Panc1 (cell line): Measurements from ENCODE around the gene SRXN1.

Experiments
- POLR2AphosphoS5 ChIP-seq: IDR thresholded peaks from 2 replicates; pipeline ENCODE4 v1.6.1; 2012; ENCODE audit warnings: mild to moderate bottlenecking, low read depth, low read length, moderate library complexity
- SIN3A ChIP-seq: IDR thresholded peaks from 2 replicates; pipeline ENCODE4 v1.6.1; 2012; ENCODE audit warnings: low read depth, mild to moderate bottlenecking, low read length, moderate library complexity, borderline replicate concordance; ENCODE audit not compliant: insufficient read depth
- TCF7L2 ChIP-seq: IDR thresholded peaks from 2 replicates; pipeline ENCODE4 v1.6.1; 2011; ENCODE audit warnings: mild to moderate bottlenecking, low read depth, low read length, inconsistent platforms
- TF ChIP-seq, protein P1 (sequence below): fragments of 450-650 bp; IDR thresholded peaks from 2 replicates; pipeline ENCODE4 v1.5.1; 2017; ENCODE audit warnings: mild to moderate bottlenecking
- TF ChIP-seq, protein P2 (sequence below), 2 experiments: IDR thresholded peaks; 2 replicates each; pipeline ENCODE4 v1.6.1; 2011 to 2012; ENCODE audit warnings: low read depth in 2 of 2, control low read depth in 1 of 2, low read length in 1 of 2, mild to moderate bottlenecking in 1 of 2, moderate library complexity in 1 of 2; ENCODE audit not compliant: insufficient read depth in 1 of 2

DNA sequence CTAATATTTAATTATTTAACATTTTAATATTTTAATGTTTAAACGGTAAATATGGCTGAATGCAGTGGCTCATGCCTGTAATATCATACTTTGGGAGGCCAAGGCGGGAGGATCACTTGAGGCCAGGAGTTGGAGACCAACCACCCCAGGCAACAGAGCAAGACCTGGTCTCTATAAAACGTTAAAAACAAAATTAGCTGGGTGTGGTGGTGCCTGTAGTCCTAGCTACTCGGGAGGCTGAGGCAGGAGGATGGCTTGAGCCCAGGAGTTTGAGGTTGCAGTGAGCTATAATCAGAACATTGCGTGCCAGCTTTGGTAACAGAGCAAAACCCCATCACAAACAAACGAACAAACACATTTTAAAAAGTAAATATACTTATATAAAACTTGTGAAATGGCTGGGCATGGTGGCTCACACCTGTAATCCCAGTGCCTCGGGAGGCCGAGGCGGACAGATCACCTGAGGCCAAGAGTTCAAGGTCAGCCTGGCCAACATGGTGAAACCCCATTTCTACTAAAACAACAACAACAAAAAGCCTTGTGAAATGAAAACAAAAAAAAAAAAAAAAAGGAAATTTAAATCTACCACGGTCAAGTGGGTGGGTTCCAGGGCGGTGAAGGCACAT is 8.2 kb downstream of the SRXN1 start:
- no peak for TF ChIP-seq POLR2AphosphoS5
- TF ChIP-seq, protein P1, sequence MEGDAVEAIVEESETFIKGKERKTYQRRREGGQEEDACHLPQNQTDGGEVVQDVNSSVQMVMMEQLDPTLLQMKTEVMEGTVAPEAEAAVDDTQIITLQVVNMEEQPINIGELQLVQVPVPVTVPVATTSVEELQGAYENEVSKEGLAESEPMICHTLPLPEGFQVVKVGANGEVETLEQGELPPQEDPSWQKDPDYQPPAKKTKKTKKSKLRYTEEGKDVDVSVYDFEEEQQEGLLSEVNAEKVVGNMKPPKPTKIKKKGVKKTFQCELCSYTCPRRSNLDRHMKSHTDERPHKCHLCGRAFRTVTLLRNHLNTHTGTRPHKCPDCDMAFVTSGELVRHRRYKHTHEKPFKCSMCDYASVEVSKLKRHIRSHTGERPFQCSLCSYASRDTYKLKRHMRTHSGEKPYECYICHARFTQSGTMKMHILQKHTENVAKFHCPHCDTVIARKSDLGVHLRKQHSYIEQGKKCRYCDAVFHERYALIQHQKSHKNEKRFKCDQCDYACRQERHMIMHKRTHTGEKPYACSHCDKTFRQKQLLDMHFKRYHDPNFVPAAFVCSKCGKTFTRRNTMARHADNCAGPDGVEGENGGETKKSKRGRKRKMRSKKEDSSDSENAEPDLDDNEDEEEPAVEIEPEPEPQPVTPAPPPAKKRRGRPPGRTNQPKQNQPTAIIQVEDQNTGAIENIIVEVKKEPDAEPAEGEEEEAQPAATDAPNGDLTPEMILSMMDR = no peak
- TF ChIP-seq SIN3A = no peak
- TF ChIP-seq, protein P2, sequence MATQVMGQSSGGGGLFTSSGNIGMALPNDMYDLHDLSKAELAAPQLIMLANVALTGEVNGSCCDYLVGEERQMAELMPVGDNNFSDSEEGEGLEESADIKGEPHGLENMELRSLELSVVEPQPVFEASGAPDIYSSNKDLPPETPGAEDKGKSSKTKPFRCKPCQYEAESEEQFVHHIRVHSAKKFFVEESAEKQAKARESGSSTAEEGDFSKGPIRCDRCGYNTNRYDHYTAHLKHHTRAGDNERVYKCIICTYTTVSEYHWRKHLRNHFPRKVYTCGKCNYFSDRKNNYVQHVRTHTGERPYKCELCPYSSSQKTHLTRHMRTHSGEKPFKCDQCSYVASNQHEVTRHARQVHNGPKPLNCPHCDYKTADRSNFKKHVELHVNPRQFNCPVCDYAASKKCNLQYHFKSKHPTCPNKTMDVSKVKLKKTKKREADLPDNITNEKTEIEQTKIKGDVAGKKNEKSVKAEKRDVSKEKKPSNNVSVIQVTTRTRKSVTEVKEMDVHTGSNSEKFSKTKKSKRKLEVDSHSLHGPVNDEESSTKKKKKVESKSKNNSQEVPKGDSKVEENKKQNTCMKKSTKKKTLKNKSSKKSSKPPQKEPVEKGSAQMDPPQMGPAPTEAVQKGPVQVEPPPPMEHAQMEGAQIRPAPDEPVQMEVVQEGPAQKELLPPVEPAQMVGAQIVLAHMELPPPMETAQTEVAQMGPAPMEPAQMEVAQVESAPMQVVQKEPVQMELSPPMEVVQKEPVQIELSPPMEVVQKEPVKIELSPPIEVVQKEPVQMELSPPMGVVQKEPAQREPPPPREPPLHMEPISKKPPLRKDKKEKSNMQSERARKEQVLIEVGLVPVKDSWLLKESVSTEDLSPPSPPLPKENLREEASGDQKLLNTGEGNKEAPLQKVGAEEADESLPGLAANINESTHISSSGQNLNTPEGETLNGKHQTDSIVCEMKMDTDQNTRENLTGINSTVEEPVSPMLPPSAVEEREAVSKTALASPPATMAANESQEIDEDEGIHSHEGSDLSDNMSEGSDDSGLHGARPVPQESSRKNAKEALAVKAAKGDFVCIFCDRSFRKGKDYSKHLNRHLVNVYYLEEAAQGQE (IDR thresholded peaks at IDR 0.05; ENCODE audit: insufficient read depth in 1 of 2, low read depth in 2 of 2, low read length in 1 of 2) = no peak
- no peak for TF ChIP-seq TCF7L2
